ENCODE measurements around the gene IGF1. TPM values are rescaled to one million over a fixed set of nuclear protein-coding genes. Genes with fewer than 3 reads are reported as not detected.
A peak's percentile ranks its signal among the peaks of the same experiment; 100 is the strongest.

IGF1 gene
- total RNA-seq = 10 to 100 TPM in 1 of 2 donors, 1 to 10 TPM in 1; 9.5 to 60.7 TPM
- 10 to 100 TPM in 1 of 2 donors, 1 to 10 TPM in 1; 5.0 to 11.4 TPM for polyA plus RNA-seq
- long read RNA-seq, donor 1, full-length matches to known transcripts = 15 of 15 reads
- long read RNA-seq, donor 1, partial matches to known transcripts = 0 of 15 reads
- long read RNA-seq, donor 1, other reads (novel, unspliced or antisense) = 0 of 15 reads
- long read RNA-seq, donor 2, full-length matches to known transcripts = 5 of 5 reads
- long read RNA-seq, donor 2, partial matches to known transcripts = 0 of 5 reads
- long read RNA-seq, donor 2, other reads (novel, unspliced or antisense) = 0 of 5 reads
- long read RNA-seq, donor 3, full-length matches to known transcripts = 7 of 7 reads
- long read RNA-seq, donor 3, partial matches to known transcripts = 0 of 7 reads
- long read RNA-seq, donor 3, other reads (novel, unspliced or antisense) = 0 of 7 reads
- long read RNA-seq, donor 4, full-length matches to known transcripts = 10 of 10 reads
- long read RNA-seq, donor 4, partial matches to known transcripts = 0 of 10 reads
- long read RNA-seq, donor 4, other reads (novel, unspliced or antisense) = 0 of 10 reads
- long read RNA-seq, donor 5, full-length matches to known transcripts = 26 of 26 reads
- long read RNA-seq, donor 5, partial matches to known transcripts = 0 of 26 reads
- long read RNA-seq, donor 5, other reads (novel, unspliced or antisense) = 0 of 26 reads

DNA sequence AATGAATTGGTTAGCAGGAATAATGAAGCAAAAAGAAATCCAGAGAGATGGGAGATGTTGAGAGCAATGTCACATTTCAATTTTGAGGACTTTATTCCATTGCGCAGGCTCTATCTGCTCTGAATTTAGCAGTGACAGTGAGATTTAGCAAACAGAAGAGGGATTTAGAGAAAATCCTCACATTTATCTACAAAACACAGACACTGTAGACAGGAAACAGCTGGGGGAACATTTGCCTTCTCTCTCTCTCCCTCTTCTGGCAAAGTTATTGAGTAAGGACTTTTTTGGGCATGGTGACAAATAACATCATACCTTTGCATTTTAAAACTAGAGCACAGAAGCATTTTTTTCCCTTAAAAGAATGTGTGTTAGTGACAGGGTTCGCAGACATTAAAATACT, at the start of gene IGF1:
TSS of gene IGF1 (minus strand) at position 158 of the 400 bp plus-strand sequence. CDS start 182 bp downstream, outside the sequence.
- H3K4me3 ChIP-seq = no peak within 1 kb of the TSS
- peak within 1 kb of the TSS in 1 of 2 donors; percentile 40 for H3K27ac ChIP-seq (ENCODE audit: low read depth in 1 of 2, low read length in 1 of 2)
- no peaks in the 10 kb centered on the region for H3K36me3 ChIP-seq (ENCODE audit: control insufficient read depth in 4 of 4, insufficient read depth in 4 of 4, low read length in 4 of 4)
- peaks cover 0 to 38% (median 11%) of the 10 kb centered on the region in 5 donors for H3K4me1 ChIP-seq (ENCODE audit: control insufficient read depth in 5 of 5, insufficient read depth in 5 of 5, low read length in 5 of 5)
- ATAC-seq (ENCODE audit: insufficient read depth, low FRiP score) (no peak), DNase-seq (peak in 2 of 3 donors; percentile 80 to 84)
- H3K27me3 ChIP-seq (ENCODE audit: control insufficient read depth in 3 of 3, insufficient read depth in 3 of 3, low read length in 2 of 3) = no peaks in the 10 kb centered on the region
- peaks cover 0 to 12% (median 0%) of the 10 kb centered on the region in 4 donors for H3K9me3 ChIP-seq (ENCODE audit: control insufficient read depth in 4 of 4, insufficient read depth in 3 of 4, low read length in 3 of 4)
- WGBS, 2 donors = 6 to 13% methylated on average over 2 of the region's 2 CpGs
- no peak for TF ChIP-seq CTCF (IDR thresholded peaks at IDR 0.05; ENCODE audit: control extremely low read depth, extremely low read depth)
- peak within 1 kb of the TSS in 1 of 2 donors; percentile 73 for H3K9ac ChIP-seq (ENCODE audit: insufficient read depth in 1 of 2, low read length in 2 of 2)

GRCh38 chr12:102528111-102528510, 47.7 kb upstream of the IGF1 start:
- no peaks in the 10 kb centered on the region for H3K4me1 ChIP-seq (ENCODE audit: control insufficient read depth in 5 of 5, insufficient read depth in 5 of 5, low read length in 5 of 5)
- ATAC-seq (ENCODE audit: insufficient read depth, low FRiP score) = no peak

GRCh38 chr12:102527171-102527720, 46.9 kb upstream of the IGF1 start:
- no peak for TF ChIP-seq CTCF (IDR thresholded peaks at IDR 0.05; ENCODE audit: control extremely low read depth, extremely low read depth)
- no peak for ATAC-seq (ENCODE audit: insufficient read depth, low FRiP score)
- H3K27ac ChIP-seq (ENCODE audit: low read depth in 1 of 2, low read length in 1 of 2) = no peak overlapping the region
- H3K36me3 ChIP-seq (ENCODE audit: control insufficient read depth in 4 of 4, insufficient read depth in 4 of 4, low read length in 4 of 4) = no peaks in the 10 kb centered on the region
- H3K4me1 ChIP-seq (ENCODE audit: control insufficient read depth in 5 of 5, insufficient read depth in 5 of 5, low read length in 5 of 5) = no peaks in the 10 kb centered on the region
- no peak overlapping the region for H3K4me3 ChIP-seq
- H3K9ac ChIP-seq (ENCODE audit: insufficient read depth in 1 of 2, low read length in 2 of 2) = no peak overlapping the region
- peak in 1 of 3 donors; percentile 15 for DNase-seq
- no peaks in the 10 kb centered on the region for H3K27me3 ChIP-seq (ENCODE audit: control insufficient read depth in 3 of 3, insufficient read depth in 3 of 3, low read length in 2 of 3)
- 72 to 84% methylated on average over 8 of the region's 8 CpGs for WGBS, 2 donors
- H3K9me3 ChIP-seq (ENCODE audit: control insufficient read depth in 4 of 4, insufficient read depth in 3 of 4, low read length in 3 of 4) = peaks cover 0 to 3% (median under 1%) of the 10 kb centered on the region in 4 donors

More at GRCh38 chr12:102528111-102528510, 47.7 kb upstream of the IGF1 start:
- no peak for DNase-seq
- no peak overlapping the region for H3K27ac ChIP-seq (ENCODE audit: low read depth in 1 of 2, low read length in 1 of 2)
- no peaks in the 10 kb centered on the region for H3K36me3 ChIP-seq (ENCODE audit: control insufficient read depth in 4 of 4, insufficient read depth in 4 of 4, low read length in 4 of 4)
- peaks cover 0 to 3% (median under 1%) of the 10 kb centered on the region in 4 donors for H3K9me3 ChIP-seq (ENCODE audit: control insufficient read depth in 4 of 4, insufficient read depth in 3 of 4, low read length in 3 of 4)
- no peak overlapping the region for H3K9ac ChIP-seq (ENCODE audit: insufficient read depth in 1 of 2, low read length in 2 of 2)
- H3K4me3 ChIP-seq = no peak overlapping the region
- no peaks in the 10 kb centered on the region for H3K27me3 ChIP-seq (ENCODE audit: control insufficient read depth in 3 of 3, insufficient read depth in 3 of 3, low read length in 2 of 3)
- TF ChIP-seq CTCF (IDR thresholded peaks at IDR 0.05; ENCODE audit: control extremely low read depth, extremely low read depth) = no peak

Measured in lung (tissue), 16 donors.